NOMO-1 (cell line): ENCODE measurements around the gene QRFP.

Experiments
- DNase-seq, 2 experiments: peaks; one replicate each; lab custom pipeline; 2025; ENCODE audit not compliant: unreplicated experiment in 2 of 2; lab: John Stamatoyannopoulos, UW

QRFP gene

GRCh38 chr9:130893341-130894101 is 3.1 kb downstream of the QRFP start:
- DNase-seq: peak; percentile 86 to 90

GRCh38 chr9:130892477-130893304 is 3.9 kb downstream of the QRFP start:
- DNase-seq: no peak

DNA sequence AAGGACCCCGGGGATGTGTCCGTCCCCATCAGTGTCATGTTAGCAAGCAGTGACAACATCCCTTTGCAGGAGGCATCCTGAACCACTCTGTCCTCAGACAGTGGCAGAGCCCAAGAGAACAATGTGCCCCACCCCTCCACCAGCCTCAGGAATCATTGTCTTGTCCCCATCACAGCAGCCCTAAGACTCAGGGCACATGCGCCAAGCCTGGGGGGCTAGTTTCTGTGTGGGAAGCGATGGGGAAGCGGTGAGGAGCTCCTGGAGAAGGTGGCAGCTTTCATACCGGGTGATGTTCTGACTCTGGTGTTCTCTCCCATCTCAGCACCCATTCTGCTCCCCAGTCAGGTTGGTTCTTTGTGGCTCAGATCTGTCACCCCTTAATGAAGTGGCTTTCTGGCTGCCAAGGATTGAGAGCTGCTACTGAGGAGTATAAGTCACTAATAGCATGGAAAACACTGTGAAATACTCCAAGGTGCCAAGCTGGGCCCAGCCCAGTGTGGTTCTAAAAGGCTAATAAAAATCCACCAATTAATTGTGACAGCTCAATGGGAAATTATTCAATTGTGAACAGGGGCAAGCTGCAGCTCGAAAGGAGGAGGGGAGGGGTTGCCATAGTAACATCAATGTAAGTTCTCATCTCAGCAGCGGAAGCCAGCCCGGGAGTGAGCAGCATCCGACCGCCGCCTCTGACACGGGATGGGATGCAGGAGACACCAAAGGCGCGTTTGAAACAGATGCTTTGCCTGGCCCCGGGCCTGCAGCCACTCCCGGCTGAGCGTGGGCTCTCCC is 4.7 kb downstream of the QRFP start:
- no peak for DNase-seq

- DNase-seq: no peak
Measured at GRCh38 chr9:130890870-130891687, 5.5 kb downstream of the QRFP start.

DNA sequence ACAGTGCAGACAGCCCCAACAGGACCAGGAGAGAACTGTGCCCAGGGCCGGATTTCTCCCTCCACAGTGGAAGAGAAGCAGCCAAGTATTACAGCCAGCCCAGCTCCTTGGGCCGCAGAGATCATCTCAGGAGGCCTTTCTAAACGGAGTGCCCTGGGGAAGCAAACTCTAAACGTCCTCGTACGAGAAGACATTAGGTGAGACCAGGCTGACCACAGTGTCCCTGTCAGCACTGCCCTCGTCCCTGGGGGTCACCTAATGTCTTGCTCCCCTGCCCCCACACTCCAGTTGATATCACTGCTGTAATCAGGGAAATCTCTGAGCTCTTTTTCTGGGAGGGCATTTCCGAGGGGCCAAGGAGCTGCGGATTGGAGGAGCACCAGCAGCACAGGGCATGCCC is 6.5 kb downstream of the QRFP start:
- DNase-seq: no peak

DNA sequence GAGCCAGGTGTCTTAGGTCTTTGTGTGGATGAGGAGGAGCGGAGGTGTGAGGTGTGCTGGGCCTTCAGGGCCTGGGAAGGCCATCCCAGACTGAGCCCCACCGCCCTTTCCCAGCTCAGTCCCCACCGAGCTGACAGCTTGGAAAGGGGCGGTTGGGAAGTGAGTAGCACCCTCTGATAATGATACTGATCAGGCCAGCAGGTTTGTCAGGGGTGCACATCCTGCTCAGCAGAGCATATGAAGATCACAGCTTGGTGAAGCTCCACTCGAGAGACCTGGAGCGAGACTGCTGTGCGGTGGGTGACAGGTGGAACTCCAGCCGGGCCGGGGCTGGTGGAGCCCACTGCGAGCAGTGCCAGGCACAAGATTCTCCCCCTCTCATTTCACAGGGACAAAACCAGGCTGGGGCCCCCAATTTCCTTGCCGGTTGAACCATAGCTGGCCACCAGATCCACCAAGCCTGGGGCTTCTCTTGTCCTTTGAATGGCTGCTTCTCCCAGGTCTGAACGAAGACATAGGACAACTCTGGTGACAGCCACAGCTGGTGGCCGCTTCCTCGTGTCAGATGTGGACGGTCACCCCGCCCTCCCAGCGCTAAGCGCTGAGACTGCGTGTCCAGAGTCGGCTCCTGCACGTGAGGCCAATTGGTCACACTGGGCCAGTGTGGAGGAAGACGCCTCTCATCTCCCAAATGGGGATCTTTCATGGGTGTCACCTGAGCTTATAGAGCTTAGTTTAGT is 8.3 kb downstream of the QRFP start:
- DNase-seq: no peak

DNA sequence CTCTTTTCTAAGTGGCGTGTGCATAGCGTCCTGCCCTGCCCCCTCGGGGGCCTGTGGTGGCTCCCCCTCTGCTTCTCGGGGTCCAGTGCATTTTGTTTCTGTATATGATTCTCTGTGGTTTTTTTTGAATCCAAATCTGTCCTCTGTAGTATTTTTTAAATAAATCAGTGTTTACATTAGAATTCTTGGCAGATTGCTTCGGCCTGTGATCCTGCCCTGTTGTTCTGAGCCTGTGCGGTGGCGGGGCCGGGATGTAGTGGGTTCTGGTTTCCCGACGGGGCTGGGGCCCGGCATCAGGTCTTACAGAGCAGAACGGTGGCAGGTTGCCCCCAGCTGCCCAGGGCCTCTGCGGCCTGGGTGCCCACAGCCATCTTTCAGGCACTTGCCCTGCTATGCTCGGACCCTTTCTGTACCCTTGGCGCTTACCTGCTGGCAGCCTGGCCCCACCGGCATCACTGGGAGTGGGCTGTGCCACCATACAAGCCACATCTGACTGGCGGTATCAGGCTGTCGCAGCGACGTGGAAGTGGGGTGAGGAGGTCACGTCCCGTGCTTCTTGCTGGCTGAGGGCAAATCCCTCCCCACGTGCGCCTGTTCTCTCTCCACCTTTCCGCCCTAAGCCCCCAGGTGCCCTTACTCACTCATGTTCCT is 9.0 kb downstream of the QRFP start:
- DNase-seq: no peak

GRCh38 chr9:130886981-130887380 is 9.6 kb downstream of the QRFP start:
- DNase-seq: no peak

- no peak for DNase-seq
Measured at GRCh38 chr9:130885484-130886375, 10.9 kb downstream of the QRFP start.

DNA sequence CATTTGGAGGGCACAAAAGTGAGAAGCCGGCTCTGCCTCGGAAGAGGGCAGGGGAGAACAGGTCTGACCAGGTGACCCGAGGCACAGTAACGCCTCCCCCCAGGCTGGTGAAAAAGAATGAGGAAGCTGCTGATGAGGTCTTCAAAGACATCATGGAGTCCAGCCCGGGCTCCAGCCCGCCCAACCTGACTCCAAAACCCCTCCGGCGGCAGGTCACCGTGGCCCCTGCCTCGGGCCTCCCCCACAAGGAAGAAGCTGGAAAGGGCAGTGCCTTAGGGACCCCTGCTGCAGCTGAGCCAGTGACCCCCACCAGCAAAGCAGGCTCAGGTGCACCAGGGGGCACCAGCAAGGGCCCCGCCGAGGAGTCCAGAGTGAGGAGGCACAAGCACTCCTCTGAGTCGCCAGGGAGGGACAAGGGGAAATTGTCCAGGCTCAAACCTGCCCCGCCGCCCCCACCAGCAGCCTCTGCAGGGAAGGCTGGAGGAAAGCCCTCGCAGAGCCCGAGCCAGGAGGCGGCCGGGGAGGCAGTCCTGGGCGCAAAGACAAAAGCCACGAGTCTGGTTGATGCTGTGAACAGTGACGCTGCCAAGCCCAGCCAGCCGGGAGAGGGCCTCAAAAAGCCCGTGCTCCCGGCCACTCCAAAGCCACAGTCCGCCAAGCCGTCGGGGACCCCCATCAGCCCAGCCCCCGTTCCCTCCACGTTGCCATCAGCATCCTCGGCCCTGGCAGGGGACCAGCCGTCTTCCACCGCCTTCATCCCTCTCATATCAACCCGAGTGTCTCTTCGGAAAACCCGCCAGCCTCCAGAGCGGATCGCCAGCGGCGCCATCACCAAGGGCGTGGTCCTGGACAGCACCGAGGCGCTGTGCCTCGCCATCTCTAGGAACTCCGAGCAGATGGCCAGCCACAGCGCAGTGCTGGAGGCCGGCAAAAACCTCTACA is 11.8 kb downstream of the QRFP start:
- DNase-seq: no peak

GRCh38 chr9:130884111-130884531 is 12.5 kb downstream of the QRFP start:
- DNase-seq: no peak

DNA sequence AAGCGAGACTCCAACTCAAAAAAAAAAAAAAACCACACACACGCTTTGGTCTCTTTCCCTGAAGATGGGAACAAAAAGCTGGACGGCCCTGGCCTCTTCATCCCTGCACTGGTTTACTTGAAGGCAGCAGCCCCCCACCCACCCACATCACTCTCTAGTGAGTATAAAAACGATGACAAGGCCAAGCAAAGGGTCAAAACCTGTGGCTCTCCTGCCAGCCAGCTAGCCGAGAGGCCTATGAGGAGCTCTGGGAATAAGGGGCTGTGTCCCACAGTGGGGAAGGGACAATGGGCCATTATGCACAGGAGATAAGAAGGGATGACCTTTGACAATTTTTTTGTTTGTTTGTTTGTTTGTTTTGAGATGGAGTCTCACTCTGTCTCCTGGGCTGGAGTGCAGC is 13.1 kb downstream of the QRFP start:
- no peak for DNase-seq

- no peak for DNase-seq
Measured at GRCh38 chr9:130882696-130883225, 13.9 kb downstream of the QRFP start.

GRCh38 chr9:130881516-130881915 is 15.1 kb downstream of the QRFP start:
- no peak for DNase-seq

GRCh38 chr9:130880599-130881220 is 15.9 kb downstream of the QRFP start:
- DNase-seq: no peak

- no peak for DNase-seq
Measured at GRCh38 chr9:130879863-130880411, 16.7 kb downstream of the QRFP start.
